HCT116 (cell line): ENCODE data around the gene HEPACAM. TPM values are rescaled to one million over a fixed set of nuclear protein-coding genes. Genes with fewer than 3 reads are reported as not detected.
A peak's percentile ranks its signal among the peaks of the same experiment; 100 is the strongest.

Experiments used
- ATAC-seq: fragments of 200-7000 bp; cut with Tn5 transposase; 2 replicates; pipeline ENCODE4 v1.9.1; 2020; ENCODE audit warnings: mild to moderate bottlenecking, moderate library complexity
- BruUV-seq: library from RNA; stranded (reverse); fragments of 400-500 nt; replicated peaks from 2 replicates; lab custom pipeline; 2021; lab: Mats Ljungman, UMichigan
- CTCF ChIA-PET: fragments of 300-600 bp; sonication (Branson Sonifier 250); formaldehyde crosslinking; loops from one replicate; lab custom pipeline; 2021; ENCODE audit warnings: antibody characterized with exemption; lab: Charles Lee
- POLR2A ChIA-PET: fragments of 300-600, 350-600 bp; sonication (Branson Sonifier 250); formaldehyde crosslinking; loops from one replicate; lab custom pipeline; 2021; ENCODE audit warnings: antibody characterized with exemption; lab: Charles Lee
- RAD21 ChIA-PET, 2 experiments: fragments of 300-600 bp; sonication (Branson Sonifier 250); formaldehyde crosslinking; loops; one replicate each; lab custom pipeline; 2023; ENCODE audit warnings: low total read pairs in 2 of 2; ENCODE audit not compliant: uncharacterized antibody in 2 of 2, unreplicated experiment in 2 of 2, low non-redundant PET in 1 of 2; lab: Charles Lee
- DNase-seq: peaks from one replicate; pipeline ENCODE4 v3.0.0-alpha.2; 2010; ENCODE audit warnings: low read depth, low spot score
- H2AFZ ChIP-seq: fragments of 200-600 bp; shearing (Covaris generic), sonication (generic); 2 replicates; pipeline ENCODE4 v1.6.1; 2017; ENCODE audit warnings: low read depth, mixed run types, mixed read lengths, antibody characterized with exemption, low read length; ENCODE audit not compliant: poor library complexity, severe bottlenecking
- H3K27ac ChIP-seq: 2 replicates; pipeline ENCODE4 v1.5.1; 2012; ENCODE audit warnings: low read depth, low read length
- H3K27me3 ChIP-seq: fragments of 200-600 bp; sonication (generic); 2 replicates; pipeline ENCODE4 v1.6.1; 2016; ENCODE audit warnings: mixed run types, low read length, mixed read lengths; ENCODE audit not compliant: insufficient read depth
- H3K36me3 ChIP-seq, 2 experiments: fragments of 200-500 bp in 1 of 2; fragments of 200-600 bp in 1 of 2; sonication (Bioruptor generic) in 1 of 2; sonication (generic) in 1 of 2; 2 replicates each; pipeline versions ENCODE4 v1.5.1 to v1.6.1; 2014 to 2016; ENCODE audit warnings: low read length in 2 of 2, inconsistent platforms in 1 of 2, mixed read lengths in 1 of 2, mixed run types in 1 of 2; ENCODE audit not compliant: insufficient read depth in 2 of 2, control insufficient read depth in 1 of 2
- H3K4me1 ChIP-seq, 2 experiments: fragments of 200-600 bp in 1 of 2; sonication (generic) in 1 of 2; 2 replicates each; pipeline versions ENCODE4 v1.5.1 to v1.6.1; 2012 to 2017; ENCODE audit warnings: low read length in 2 of 2, inconsistent platforms in 1 of 2, mild to moderate bottlenecking in 1 of 2, mixed read lengths in 1 of 2, mixed run types in 1 of 2, moderate library complexity in 1 of 2; ENCODE audit not compliant: insufficient read depth in 2 of 2, control insufficient read depth in 1 of 2
- H3K4me2 ChIP-seq: fragments of 200-600 bp; sonication (generic); 2 replicates; pipeline ENCODE4 v1.6.1; 2017; ENCODE audit warnings: mixed run types, low read length, mixed read lengths
- H3K4me3 ChIP-seq, 2 experiments: fragments of 200-600 bp in 1 of 2; sonication (generic) in 1 of 2; replicated peaks in 1 of 2; 2 replicates each; pipeline ENCODE4 v1.5.1; 2011 to 2016; ENCODE audit warnings: low read length in 2 of 2, control low read depth in 1 of 2, low read depth in 1 of 2, mild to moderate bottlenecking in 1 of 2, mixed read lengths in 1 of 2, mixed run types in 1 of 2
- H3K79me2 ChIP-seq: fragments of 200-600 bp; sonication (generic); 2 replicates; pipeline ENCODE4 v1.6.1; 2017; ENCODE audit warnings: mild to moderate bottlenecking, mixed run types, low read length, moderate library complexity, mixed read lengths; ENCODE audit not compliant: insufficient read depth
- H3K9ac ChIP-seq: fragments of 200-600 bp; sonication (generic); 2 replicates; pipeline ENCODE4 v1.6.1; 2016; ENCODE audit warnings: low read length, mixed read lengths
- H3K9me2 ChIP-seq: fragments of 200-600 bp; sonication (generic), shearing (Covaris generic); 2 replicates; pipeline ENCODE4 v1.6.1; 2017; ENCODE audit warnings: mixed run types, mild to moderate bottlenecking, moderate library complexity; ENCODE audit not compliant: insufficient read depth
- H3K9me3 ChIP-seq, 2 experiments: fragments of 200-500 bp in 1 of 2; fragments of 200-600 bp in 1 of 2; sonication (Bioruptor generic) in 1 of 2; sonication (generic) in 1 of 2; 2 replicates each; pipeline ENCODE4 v1.6.1; 2014 to 2017; ENCODE audit warnings: low read length in 2 of 2, mixed read lengths in 2 of 2, inconsistent platforms in 1 of 2, low read depth in 1 of 2, mild to moderate bottlenecking in 1 of 2, mixed run types in 1 of 2, moderate library complexity in 1 of 2; ENCODE audit not compliant: control insufficient read depth in 1 of 2, insufficient read depth in 1 of 2
- H4K20me1 ChIP-seq: fragments of 200-600 bp; sonication (generic), shearing (Covaris generic); 2 replicates; pipeline ENCODE4 v1.6.1; 2017; ENCODE audit warnings: mixed run types, mild to moderate bottlenecking, moderate library complexity; ENCODE audit not compliant: insufficient read depth
- CBX3 ChIP-seq: IDR thresholded peaks from 2 replicates; pipeline ENCODE4 v1.6.1; 2012; ENCODE audit warnings: low read depth
- EGR1 ChIP-seq: IDR thresholded peaks from 2 replicates; pipeline ENCODE4 v1.6.1; 2012; ENCODE audit warnings: low read depth
- EZH2phosphoT487 ChIP-seq: fragments of 200-600 bp; IDR thresholded peaks from 2 replicates; pipeline ENCODE4 v1.6.1; 2018; ENCODE audit warnings: antibody characterized with exemption, borderline replicate concordance
- FOSL1 ChIP-seq: IDR thresholded peaks from 2 replicates; pipeline ENCODE4 v1.6.1; 2012; ENCODE audit warnings: low read depth
- JUND ChIP-seq: IDR thresholded peaks from 2 replicates; pipeline ENCODE4 v1.6.1; 2012
- POLR2AphosphoS5 ChIP-seq: IDR thresholded peaks from 2 replicates; pipeline ENCODE4 v1.6.1; 2011; ENCODE audit warnings: mild to moderate bottlenecking, low read depth, low read length, moderate library complexity
- SIN3A ChIP-seq: IDR thresholded peaks from 2 replicates; pipeline ENCODE4 v1.6.1; 2012; ENCODE audit warnings: low read depth
- SP1 ChIP-seq: IDR thresholded peaks from 2 replicates; pipeline ENCODE4 v1.6.1; 2012; ENCODE audit warnings: low read depth
- TCF7L2 ChIP-seq: IDR thresholded peaks from 2 replicates; pipeline ENCODE4 v1.7.0; 2011; ENCODE audit warnings: borderline replicate concordance, inconsistent platforms; ENCODE audit not compliant: insufficient read depth, insufficient read length; ENCODE audit errors: extremely low read depth
- intact Hi-C: fragments of 100-400 bp; cut with micrococcal nuclease; formaldehyde crosslinking; loops from 2 replicates; pipeline ENCODE4 v1.10.0; 2022
- total RNA-seq: library from RNA; stranded (reverse); gene quantifications from one replicate; pipeline ENCODE4 v1.2.1, GENCODE V29; 2021; ENCODE audit not compliant: unreplicated experiment

Gene HEPACAM
- total RNA-seq, 1 experiment from 2014 or later: not detected

GRCh38 chr11:124902616-124903015 lies 33.2 kb downstream of the HEPACAM start:
- no peak overlapping the region for H3K27ac ChIP-seq
- no peaks in the 10 kb centered on the region for H3K27me3 ChIP-seq
- H3K79me2 ChIP-seq: no peaks in the 10 kb centered on the region
- H2AFZ ChIP-seq: no peak overlapping the region
- no peaks in the 10 kb centered on the region for H4K20me1 ChIP-seq
- no peak for TF ChIP-seq EZH2phosphoT487
- TF ChIP-seq CBX3: no peak
- TF ChIP-seq FOSL1: no peak
- no peak for ATAC-seq
- no peaks in the 10 kb centered on the region for H3K36me3 ChIP-seq
- BruUV-seq: no TSS peak
- H3K4me2 ChIP-seq: no peak overlapping the region
- H3K4me3 ChIP-seq: no peak overlapping the region
- intact Hi-C loops: no loop called here
- RAD21 ChIA-PET: interaction anchor here in 1 of 2 experiments (0.6 kb wide), 1 partner anchor 284 kb away, joined by 6 read pairs; no protein-coding TSS in a partner anchor
- 0 out of 2 replicates have a peak, but pooled peaks cover 3% of the 10 kb centered on the region for H3K9me2 ChIP-seq
- H3K9ac ChIP-seq: no peak overlapping the region
- CTCF ChIA-PET: interaction anchor here (1.6 kb wide), 1 partner anchor 26 kb away, joined by 6 read pairs; no protein-coding TSS in a partner anchor
- H3K9me3 ChIP-seq: no peaks in the 10 kb centered on the region
- POLR2A ChIA-PET: no interaction called here
- H3K4me1 ChIP-seq: peaks cover 6 to 40% of the 10 kb centered on the region in 2 experiments
- no peak for DNase-seq

GRCh38 chr11:124900464-124900863 lies 35.4 kb downstream of the HEPACAM start:
- DNase-seq: peak; percentile 23
- H3K27ac ChIP-seq: no peak overlapping the region
- peak; percentile 79 for TF ChIP-seq JUND
- TF ChIP-seq FOSL1: peak; percentile 86
- TF ChIP-seq SP1: peak; percentile 57
- no peak for TF ChIP-seq POLR2AphosphoS5
- TF ChIP-seq SIN3A: 0 out of 2 replicates have a peak, but pooled peaks have one; percentile 43
- TF ChIP-seq EGR1: no peak
- TF ChIP-seq TCF7L2: peak; percentile 31
- 0 out of 2 replicates have a peak, but pooled peaks have one; percentile 59 for TF ChIP-seq CBX3
- TF ChIP-seq, all 23 proteins: peak for 6
- H3K27me3 ChIP-seq: no peaks in the 10 kb centered on the region
- H3K4me3 ChIP-seq: peak overlapping the region in 1 of 2 experiments; percentile 21; a peak in 2 of 4 replicates
- intact Hi-C loops: no loop called here
- H3K9ac ChIP-seq: no peak overlapping the region
- POLR2A ChIA-PET: interaction anchor here (1.6 kb wide), 1 partner anchor 24 kb away, joined by 8 read pairs; no protein-coding TSS in a partner anchor
- peak overlapping the region; percentile 24 for H2AFZ ChIP-seq
- H3K36me3 ChIP-seq: no peaks in the 10 kb centered on the region
- H3K9me2 ChIP-seq: 0 out of 2 replicates have a peak, but pooled peaks cover 3% of the 10 kb centered on the region
- CTCF ChIA-PET: interaction anchor here (1.3 to 1.6 kb wide), 2 partner anchors 12 to 24 kb away, joined by 3 to 4 read pairs; no protein-coding TSS in a partner anchor
- ATAC-seq: peak; percentile 82
- H4K20me1 ChIP-seq: no peaks in the 10 kb centered on the region
- peaks cover 6 to 42% of the 10 kb centered on the region in 2 experiments for H3K4me1 ChIP-seq
- H3K4me2 ChIP-seq: peak overlapping the region; percentile 69
- H3K9me3 ChIP-seq: no peaks in the 10 kb centered on the region
- no TSS peak for BruUV-seq
- no peaks in the 10 kb centered on the region for H3K79me2 ChIP-seq
- RAD21 ChIA-PET: no interaction called here
